PC-9 (cell line): Measurements from ENCODE around the gene PIH1D1.

Experiments
- EZH2 ChIP-seq: fragments of 200-600 bp; sonication (generic); IDR thresholded peaks from 2 replicates; pipeline ENCODE4 v1.8.0; 2017; ENCODE audit warnings: antibody characterized with exemption, low read depth
- TF ChIP-seq, protein P1 (sequence below): fragments of 200-600 bp; sonication (generic); conservative IDR thresholded peaks from 2 replicates; pipeline ENCODE4 v1.6.1; 2017; ENCODE audit warnings: mixed run types, antibody characterized with exemption, mild to moderate bottlenecking, moderate library complexity

DNA sequence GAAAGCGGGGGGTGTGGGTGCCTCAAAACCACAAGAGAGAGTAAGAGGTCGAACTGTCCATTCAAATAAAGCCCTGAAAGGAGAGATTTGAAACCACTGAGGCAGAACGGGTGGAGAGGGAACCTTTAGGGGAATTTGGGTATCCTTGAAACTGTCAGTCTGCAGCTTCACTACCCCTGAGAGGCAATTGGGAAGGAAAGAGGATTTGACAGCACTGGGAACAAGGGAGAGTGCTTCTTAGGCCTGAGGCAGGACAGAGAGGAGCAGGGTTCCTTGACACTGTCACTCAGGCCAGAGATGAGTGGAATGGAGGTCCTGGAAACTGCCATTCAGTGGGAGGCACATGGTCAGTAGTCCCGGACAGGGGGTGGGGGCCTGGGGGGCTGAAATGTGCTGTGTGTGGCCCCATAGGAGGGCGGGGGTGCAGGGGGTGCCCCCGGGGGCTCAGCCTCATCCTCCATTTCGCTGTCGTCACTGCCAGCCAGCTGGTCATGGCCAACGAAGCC lies 21.4 kb downstream of the PIH1D1 start:
- TF ChIP-seq, protein P1, sequence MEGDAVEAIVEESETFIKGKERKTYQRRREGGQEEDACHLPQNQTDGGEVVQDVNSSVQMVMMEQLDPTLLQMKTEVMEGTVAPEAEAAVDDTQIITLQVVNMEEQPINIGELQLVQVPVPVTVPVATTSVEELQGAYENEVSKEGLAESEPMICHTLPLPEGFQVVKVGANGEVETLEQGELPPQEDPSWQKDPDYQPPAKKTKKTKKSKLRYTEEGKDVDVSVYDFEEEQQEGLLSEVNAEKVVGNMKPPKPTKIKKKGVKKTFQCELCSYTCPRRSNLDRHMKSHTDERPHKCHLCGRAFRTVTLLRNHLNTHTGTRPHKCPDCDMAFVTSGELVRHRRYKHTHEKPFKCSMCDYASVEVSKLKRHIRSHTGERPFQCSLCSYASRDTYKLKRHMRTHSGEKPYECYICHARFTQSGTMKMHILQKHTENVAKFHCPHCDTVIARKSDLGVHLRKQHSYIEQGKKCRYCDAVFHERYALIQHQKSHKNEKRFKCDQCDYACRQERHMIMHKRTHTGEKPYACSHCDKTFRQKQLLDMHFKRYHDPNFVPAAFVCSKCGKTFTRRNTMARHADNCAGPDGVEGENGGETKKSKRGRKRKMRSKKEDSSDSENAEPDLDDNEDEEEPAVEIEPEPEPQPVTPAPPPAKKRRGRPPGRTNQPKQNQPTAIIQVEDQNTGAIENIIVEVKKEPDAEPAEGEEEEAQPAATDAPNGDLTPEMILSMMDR: no peak
- no peak for TF ChIP-seq EZH2
